Endothelial cell of umbilical vein (primary cell): ENCODE measurements around the gene IQCE. TPM values are rescaled to one million over a fixed set of nuclear protein-coding genes. Genes with fewer than 3 reads are reported as not detected.

ENCODE experiments used
- BruUV-seq: library from RNA; stranded (reverse); fragments of 400-500 nt; replicated peaks from 2 replicates; lab custom pipeline; 2021; lab: Mats Ljungman, UMichigan
- CTCF ChIA-PET: fragments of 300-600, 350-600 bp; sonication (Branson Sonifier 250); formaldehyde crosslinking; loops from one replicate; lab custom pipeline; 2021; ENCODE audit warnings: antibody characterized with exemption, inconsistent platforms; lab: Charles Lee
- POLR2A ChIA-PET: fragments of 300-600, 350-600 bp; sonication (Branson Sonifier 250); formaldehyde crosslinking; loops from one replicate; lab custom pipeline; 2021; ENCODE audit warnings: antibody characterized with exemption, inconsistent platforms; lab: Charles Lee
- DNase-seq: peaks from one replicate; pipeline ENCODE4 v3.0.0-alpha.2; 2011; ENCODE audit warnings: low read depth, low spot score
- FAIRE-seq: peaks from 2 replicates; lab custom pipeline; 2011; peaks lifted over from hg19 to GRCh38; lab: Jason Lieb, UNC
- H2AFZ ChIP-seq: 2 replicates; pipeline ENCODE4 v1.6.0; 2012; ENCODE audit warnings: low read depth, low read length, control low read depth, inconsistent platforms
- H3K27ac ChIP-seq: 2 replicates; pipeline ENCODE4 v1.5.1; 2011; ENCODE audit warnings: low read depth, mild to moderate bottlenecking, control low read depth, low read length, moderate library complexity; ENCODE audit not compliant: insufficient read depth
- H3K27me3 ChIP-seq, 2 experiments: 2 replicates each; pipeline versions ENCODE4 v1.6.0 to v1.6.1; 2011; ENCODE audit warnings: low read length in 2 of 2, mixed read lengths in 1 of 2; ENCODE audit not compliant: control insufficient read depth in 2 of 2, insufficient read depth in 2 of 2
- H3K36me3 ChIP-seq, 2 experiments: 2 replicates in 1 of 2; 3 replicates in 1 of 2; pipeline ENCODE4 v1.5.1; 2011; ENCODE audit warnings: low read length in 2 of 2, mild to moderate bottlenecking in 1 of 2, moderate library complexity in 1 of 2; ENCODE audit not compliant: control insufficient read depth in 2 of 2, insufficient read depth in 2 of 2; ENCODE audit errors: extremely low read depth in 1 of 2
- H3K4me1 ChIP-seq: 3 replicates; pipeline ENCODE4 v1.5.1; 2011; ENCODE audit warnings: mild to moderate bottlenecking, low read length; ENCODE audit not compliant: control insufficient read depth, insufficient read depth; ENCODE audit errors: extremely low read depth
- H3K4me2 ChIP-seq: 2 replicates; pipeline ENCODE4 v1.6.1; 2011; ENCODE audit warnings: low read length, control low read depth, mixed read lengths; ENCODE audit not compliant: insufficient read depth
- H3K4me3 ChIP-seq, 3 experiments: fragments of 200-600 bp in 1 of 3; sonication (generic), shearing (Covaris generic) in 1 of 3; replicated peaks in 1 of 3; 2 replicates each; pipeline ENCODE4 v1.5.1; 2011 to 2016; ENCODE audit warnings: control low read depth in 3 of 3, low read length in 3 of 3, mild to moderate bottlenecking in 2 of 3, inconsistent platforms in 1 of 3, low read depth in 1 of 3, moderate library complexity in 1 of 3; ENCODE audit not compliant: insufficient read depth in 1 of 3
- H3K79me2 ChIP-seq: 2 replicates; pipeline ENCODE4 v1.6.0; 2012; ENCODE audit warnings: low read length, inconsistent platforms; ENCODE audit not compliant: control insufficient read depth, insufficient read depth
- H3K9ac ChIP-seq: replicated peaks from 2 replicates; pipeline ENCODE3; 2011; ENCODE audit warnings: low read length, control low read depth; ENCODE audit not compliant: insufficient read depth; ENCODE audit errors: extremely low read depth
- H3K9me1 ChIP-seq: replicated peaks from 3 replicates; pipeline ENCODE4 v1.6.0; 2011; ENCODE audit warnings: mild to moderate bottlenecking, low read length; ENCODE audit not compliant: control insufficient read depth, insufficient read depth; ENCODE audit errors: extremely low read depth
- H3K9me3 ChIP-seq: replicated peaks from 2 replicates; pipeline ENCODE4 v1.5.1; 2012; ENCODE audit warnings: low read length, inconsistent platforms; ENCODE audit not compliant: control insufficient read depth, insufficient read depth
- H4K20me1 ChIP-seq: replicated peaks from 2 replicates; pipeline ENCODE3; 2011; ENCODE audit warnings: mild to moderate bottlenecking, low read length; ENCODE audit not compliant: control insufficient read depth, insufficient read depth; ENCODE audit errors: extremely low read depth
- EZH2 ChIP-seq: IDR thresholded peaks from 2 replicates; pipeline ENCODE4 v1.6.1; 2012; ENCODE audit warnings: borderline replicate concordance, low read depth, mild to moderate bottlenecking, moderate library complexity, low read length, inconsistent platforms; ENCODE audit not compliant: severe bottlenecking
- POLR2A ChIP-seq: IDR thresholded peaks from 2 replicates; pipeline ENCODE4 v1.6.1; 2012; ENCODE audit warnings: low read depth, mild to moderate bottlenecking, control low read depth, low read length
- POLR2AphosphoS5 ChIP-seq: IDR thresholded peaks from 2 replicates; pipeline ENCODE4 v1.6.1; 2012; ENCODE audit warnings: low read depth, mild to moderate bottlenecking, control low read depth, low read length, moderate library complexity; ENCODE audit not compliant: insufficient read depth
- dilution Hi-C: fragments of 300-500 bp; cut with MboI; formaldehyde crosslinking; loops from one replicate; pipeline ENCODE4 v1.15.0; 2019; ENCODE audit warnings: low sequenced_read_pairs; ENCODE audit not compliant: extremely low pct_ligation_motif_present
- intact Hi-C: fragments of 100-400 bp; cut with micrococcal nuclease; formaldehyde crosslinking; loops from one replicate; pipeline ENCODE4 v1.10.0; 2022
- polyA plus RNA-seq, 4 experiments: library from polyadenylated mRNA; depleted of rRNA in 3 of 4; stranded (reverse) in 3 of 4; unstranded in 1 of 4; fragments of >200 nt; gene quantifications; 2 replicates each; pipeline versions ENCODE4 v1.2.1 to v1.2.3, GENCODE V29; 2011 to 2012; ENCODE audit warnings: missing spikeins in 1 of 4
- total RNA-seq: library from RNA; stranded (reverse); gene quantifications from 2 replicates; pipeline ENCODE4 v1.2.3, GENCODE V29; 2021
- TF ChIP-seq, protein P1 (sequence below): IDR thresholded peaks from 2 replicates; pipeline ENCODE4 v1.6.1; 2011; ENCODE audit not compliant: insufficient read depth, insufficient read length
- TF ChIP-seq, protein P2 (sequence below), 2 donors: IDR thresholded peaks; 1 replicate in 1 of 2; 2 replicates in 1 of 2; pipeline ENCODE4 v1.5.1; 2011; ENCODE audit warnings: low read length in 2 of 2, mild to moderate bottlenecking in 2 of 2, moderate library complexity in 2 of 2, control low read depth in 1 of 2, inconsistent platforms in 1 of 2, low read depth in 1 of 2; ENCODE audit not compliant: insufficient read depth in 1 of 2; ENCODE audit errors: extremely low read depth in 1 of 2

IQCE gene
- total and polyA plus RNA-seq, 2 donors (not counting 3 experiments of a cell fraction or from before 2014, with no cell fraction given), result 4.9 to 14.5 TPM

DNA sequence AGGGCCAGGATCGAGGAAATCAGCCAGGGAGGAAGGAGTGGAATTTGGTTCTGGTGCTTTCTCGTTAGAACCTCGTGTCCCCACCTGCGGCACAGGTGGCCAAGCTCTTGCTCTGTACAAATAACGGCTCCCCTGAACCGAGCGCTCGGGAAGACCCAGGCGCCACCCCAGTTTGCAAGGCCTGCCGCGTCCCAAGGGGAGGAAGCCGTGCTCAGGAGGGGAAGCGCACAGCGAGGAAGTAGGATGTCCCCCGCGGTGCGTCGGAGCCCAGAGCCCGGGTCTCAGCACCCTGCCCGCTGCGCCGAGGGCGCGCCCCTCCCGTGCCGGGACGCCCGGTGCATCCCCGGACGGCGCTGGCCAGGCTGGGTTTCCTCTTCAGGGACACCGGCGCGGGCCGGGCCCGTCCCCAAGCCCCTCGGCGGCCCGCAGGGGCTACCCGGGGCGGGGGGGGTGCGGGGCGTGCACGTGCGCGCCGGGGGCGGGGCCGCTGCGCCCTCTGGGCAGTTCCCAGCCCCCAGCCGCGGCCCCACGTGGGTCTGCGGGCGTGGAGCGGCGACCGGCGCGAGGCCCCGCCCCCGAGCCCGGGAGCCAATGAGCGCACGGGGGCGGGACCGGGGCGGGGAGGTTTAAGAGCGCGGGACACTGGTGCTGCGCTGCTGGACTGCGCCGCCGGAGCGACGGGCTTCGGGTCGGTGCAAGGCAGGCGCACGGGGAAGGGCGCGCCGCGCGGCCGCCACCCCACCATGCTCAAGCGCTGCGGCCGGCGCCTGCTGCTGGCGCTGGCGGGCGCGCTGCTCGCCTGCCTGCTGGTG is 39.5 kb upstream of the IQCE start, which contains the start of gene LFNG:
Gene LFNG (plus strand): TSS at position 656 of the 812 bp plus-strand sequence. CDS start 88 bp downstream, at position 744.
- Histone ChIP-seq H3K27me3 (no peaks in the 10 kb centered on the region), H3K36me3 (no peaks in the 10 kb centered on the region), H2AFZ (peak within 1 kb of the TSS; percentile 83), H3K9me1 (no peaks in the 10 kb centered on the region), H3K79me2 (no peaks in the 10 kb centered on the region), H3K9ac (peak within 1 kb of the TSS; percentile 24), H3K4me2 (peak within 1 kb of the TSS; percentile 64), H3K27ac (no peak within 1 kb of the TSS), H3K4me1 (peaks cover 38% of the 10 kb centered on the region), H3K4me3 (peak within 1 kb of the TSS; percentile 17 to 63 (median 43)), H3K9me3 (no peaks in the 10 kb centered on the region), H4K20me1 (no peaks in the 10 kb centered on the region)
- CTCF ChIA-PET, result no interaction called here
- BruUV-seq, result no TSS peak
- dilution Hi-C loops (no loop called here), intact Hi-C loops (loop anchor here (1.0 kb wide), 1 partner anchor 8 kb away; no protein-coding TSS in a partner anchor)
- DNase-seq (peak; percentile 82), FAIRE-seq (peak; percentile 73)
- POLR2A ChIA-PET, result no interaction called here
- TF ChIP-seq POLR2A (peak; percentile 98), EZH2 (no peak), POLR2AphosphoS5 (peak; percentile 98)
- TF ChIP-seq, protein P1, sequence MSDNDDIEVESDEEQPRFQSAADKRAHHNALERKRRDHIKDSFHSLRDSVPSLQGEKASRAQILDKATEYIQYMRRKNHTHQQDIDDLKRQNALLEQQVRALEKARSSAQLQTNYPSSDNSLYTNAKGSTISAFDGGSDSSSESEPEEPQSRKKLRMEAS, result peak; percentile 16

DNA sequence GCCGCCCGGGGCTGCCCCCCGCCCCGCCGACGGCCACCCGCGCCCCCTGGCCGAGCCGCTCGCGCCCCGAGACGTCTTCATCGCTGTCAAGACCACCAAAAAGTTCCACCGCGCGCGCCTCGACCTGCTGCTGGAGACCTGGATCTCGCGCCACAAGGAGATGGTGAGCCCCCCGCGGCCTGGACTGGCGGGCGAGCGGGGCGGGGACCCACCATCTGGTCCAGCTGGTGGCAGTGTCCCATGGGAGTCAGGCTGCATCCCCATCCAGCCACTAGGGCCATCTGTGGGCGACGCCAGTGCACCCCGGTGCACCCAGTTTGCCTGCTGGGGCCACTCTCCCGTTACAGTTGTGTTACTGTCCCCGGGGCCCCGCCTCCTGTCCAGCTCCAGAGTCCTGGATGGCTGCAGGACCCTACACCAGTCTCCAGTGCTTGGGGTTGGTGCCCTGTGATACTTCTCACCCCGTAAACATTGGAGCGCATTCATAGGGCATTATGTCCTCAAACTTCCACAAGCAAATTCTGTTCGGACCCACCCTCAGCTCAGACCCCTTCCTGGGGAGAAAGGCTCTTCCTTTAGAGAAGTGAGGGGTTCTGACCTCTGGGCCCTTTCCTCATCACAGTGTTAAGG is 38.5 kb upstream of the IQCE start:
- dilution Hi-C loops (no loop called here), intact Hi-C loops (loop anchor here (2.0 to 10.0 kb wide), 4 partner anchors 35 to 122 kb away; partner anchors contain the start of genes BRAT1, CHST12 and GRIFIN)
- DNase-seq (no peak), FAIRE-seq (peak; percentile 67)
- peaks cover 40% of the 10 kb centered on the region for H3K4me1 ChIP-seq
- no peak overlapping the region for H2AFZ ChIP-seq
- CTCF ChIA-PET, result no interaction called here
- H3K9me1 ChIP-seq, result no peaks in the 10 kb centered on the region
- H3K79me2 ChIP-seq, result no peaks in the 10 kb centered on the region
- no peak for TF ChIP-seq EZH2
- TF ChIP-seq, protein P2, sequence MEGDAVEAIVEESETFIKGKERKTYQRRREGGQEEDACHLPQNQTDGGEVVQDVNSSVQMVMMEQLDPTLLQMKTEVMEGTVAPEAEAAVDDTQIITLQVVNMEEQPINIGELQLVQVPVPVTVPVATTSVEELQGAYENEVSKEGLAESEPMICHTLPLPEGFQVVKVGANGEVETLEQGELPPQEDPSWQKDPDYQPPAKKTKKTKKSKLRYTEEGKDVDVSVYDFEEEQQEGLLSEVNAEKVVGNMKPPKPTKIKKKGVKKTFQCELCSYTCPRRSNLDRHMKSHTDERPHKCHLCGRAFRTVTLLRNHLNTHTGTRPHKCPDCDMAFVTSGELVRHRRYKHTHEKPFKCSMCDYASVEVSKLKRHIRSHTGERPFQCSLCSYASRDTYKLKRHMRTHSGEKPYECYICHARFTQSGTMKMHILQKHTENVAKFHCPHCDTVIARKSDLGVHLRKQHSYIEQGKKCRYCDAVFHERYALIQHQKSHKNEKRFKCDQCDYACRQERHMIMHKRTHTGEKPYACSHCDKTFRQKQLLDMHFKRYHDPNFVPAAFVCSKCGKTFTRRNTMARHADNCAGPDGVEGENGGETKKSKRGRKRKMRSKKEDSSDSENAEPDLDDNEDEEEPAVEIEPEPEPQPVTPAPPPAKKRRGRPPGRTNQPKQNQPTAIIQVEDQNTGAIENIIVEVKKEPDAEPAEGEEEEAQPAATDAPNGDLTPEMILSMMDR (IDR thresholded peaks at IDR 0.05; ENCODE audit: extremely low read depth in 1 of 2, insufficient read depth in 1 of 2, low read depth in 1 of 2, low read length in 2 of 2), result peak in 1 of 2 donors; percentile 8
- peak overlapping the region; percentile 17 for H3K9ac ChIP-seq
- no peaks in the 10 kb centered on the region for H3K36me3 ChIP-seq
- H3K9me3 ChIP-seq, result no peaks in the 10 kb centered on the region
- H3K4me3 ChIP-seq, result peak overlapping the region; percentile 6 to 63 (median 43)
- H3K27me3 ChIP-seq, result no peaks in the 10 kb centered on the region
- H3K4me2 ChIP-seq, result peak overlapping the region; percentile 64
- no peaks in the 10 kb centered on the region for H4K20me1 ChIP-seq
- no peak overlapping the region for H3K27ac ChIP-seq
- POLR2A ChIA-PET, result no interaction called here
- BruUV-seq, result TSS peak; percentile 69
